Head of caudate nucleus (tissue), 42 donors: ENCODE data around the gene LRTM2.
A peak's percentile ranks its signal among the peaks of the same experiment; 100 is the strongest.

Experiments
- DNase-seq, 42 donors: peaks; one replicate each; pipeline versions ENCODE4 v3.0.0 to v3.0.0-alpha.2; 2020 to 2021; ENCODE audit warnings: mixed read lengths in 7 of 42
- intact Hi-C: fragments of 100-400 bp; cut with DNase I; formaldehyde crosslinking; loops from one replicate; pipeline ENCODE4 v1.15.0; 2022

LRTM2 gene

GRCh38 chr12:1820191-1820895, at the start of gene LRTM2:
Gene LRTM2 (plus strand): TSS chr12:1820565. CDS start chr12:1828149, 7,584 bp downstream.
- intact Hi-C loops: no loop called here
- DNase-seq: peak in 25 of 42 donors; percentile 27 to 80 (median 61)

- intact Hi-C loops: no loop called here
- peak in 9 of 42 donors; percentile 37 to 72 (median 58) for DNase-seq
Observed at GRCh38 chr12:1773937-1774655, 46.3 kb upstream of the LRTM2 start.

GRCh38 chr12:1776170-1776921, 44.0 kb upstream of the LRTM2 start:
- intact Hi-C loops: no loop called here
- DNase-seq: no peak

GRCh38 chr12:1777798-1778197, 42.6 kb upstream of the LRTM2 start:
- intact Hi-C loops: no loop called here

GRCh38 chr12:1778911-1779310, 41.5 kb upstream of the LRTM2 start:
- intact Hi-C loops: no loop called here
- DNase-seq: no peak

More at GRCh38 chr12:1777798-1778197, 42.6 kb upstream of the LRTM2 start:
- no peak for DNase-seq

GRCh38 chr12:1779783-1780182, 40.6 kb upstream of the LRTM2 start:
- DNase-seq: peak in 8 of 42 donors; percentile 38 to 74 (median 54)
- intact Hi-C loops: no loop called here

GRCh38 chr12:1781772-1782171, 38.6 kb upstream of the LRTM2 start:
- intact Hi-C loops: no loop called here
- no peak for DNase-seq

- intact Hi-C loops: no loop called here
Observed at GRCh38 chr12:1782215-1782614, 38.1 kb upstream of the LRTM2 start.

GRCh38 chr12:1787714-1788113, 32.7 kb upstream of the LRTM2 start:
- peak in 3 of 42 donors; percentile 4 to 51 (median 17) for DNase-seq
- intact Hi-C loops: no loop called here

More at GRCh38 chr12:1782215-1782614, 38.1 kb upstream of the LRTM2 start:
- DNase-seq: peak in 1 of 42 donors; percentile 41

GRCh38 chr12:1790444-1790843, 29.9 kb upstream of the LRTM2 start:
- DNase-seq: peak in 4 of 42 donors; percentile 18 to 44 (median 33)
- intact Hi-C loops: loop anchor here (2.0 to 10.0 kb wide), 3 partner anchors 98 to 244 kb away; partner anchors contain the start of gene ADIPOR2

GRCh38 chr12:1791104-1791841, 29.1 kb upstream of the LRTM2 start:
- intact Hi-C loops: loop anchor here (2.0 to 10.0 kb wide), 3 partner anchors 99 to 244 kb away; partner anchors contain the start of gene ADIPOR2
- peak in 41 of 42 donors; percentile 48 to 92 (median 79) for DNase-seq

GRCh38 chr12:1792406-1792805, 28.0 kb upstream of the LRTM2 start:
- intact Hi-C loops: loop anchor here (5.0 to 10.0 kb wide), 2 partner anchors 100 to 242 kb away; partner anchors contain the start of gene ADIPOR2
- peak in 4 of 42 donors; percentile 1 to 38 (median 20) for DNase-seq

- intact Hi-C loops: loop anchor here (5.0 to 10.0 kb wide), 2 partner anchors 101 to 241 kb away; partner anchors contain the start of gene ADIPOR2
- peak in 2 of 42 donors; percentile 8 to 39 for DNase-seq
Observed at GRCh38 chr12:1793426-1794210, 26.7 kb upstream of the LRTM2 start.

GRCh38 chr12:1794440-1795090, 25.8 kb upstream of the LRTM2 start:
- peak in 6 of 42 donors; percentile 2 to 40 (median 12) for DNase-seq
- intact Hi-C loops: loop anchor here (5.0 to 10.0 kb wide), 2 partner anchors 102 to 240 kb away; partner anchors contain the start of gene ADIPOR2

GRCh38 chr12:1795221-1795784, 25.1 kb upstream of the LRTM2 start:
- peak in 31 of 42 donors; percentile 25 to 78 (median 60) for DNase-seq
- intact Hi-C loops: loop anchor here (10.0 kb wide), 1 partner anchor 239 kb away; no protein-coding TSS in a partner anchor

GRCh38 chr12:1795785-1796514, 24.4 kb upstream of the LRTM2 start:
- peak; percentile 79 to 96 (median 93) for DNase-seq
- intact Hi-C loops: loop anchor here (1.0 to 10.0 kb wide), 2 partner anchors 140 to 239 kb away; no protein-coding TSS in a partner anchor
